HepG2 (cell line): ENCODE results near the gene TNP2. TPM values are rescaled to one million over a fixed set of nuclear protein-coding genes. Genes with fewer than 3 reads are reported as not detected.

ENCODE experiments used
- AKAP8 ChIP-seq: sonication (generic); formaldehyde crosslinking; IDR thresholded peaks from 2 replicates; pipeline ENCODE4 v1.5.1; 2020; ENCODE audit warnings: mild to moderate bottlenecking, missing genetic modification reagents
- CCDC6 ChIP-seq: sonication (generic); formaldehyde crosslinking; IDR thresholded peaks from 2 replicates; pipeline ENCODE4 v1.8.1; 2022; ENCODE audit warnings: mild to moderate bottlenecking, missing genetic modification reagents, moderate library complexity
- DZIP1 ChIP-seq: sonication (generic); formaldehyde crosslinking; IDR thresholded peaks from 2 replicates; pipeline ENCODE4 v1.5.0; 2020; ENCODE audit warnings: mild to moderate bottlenecking, missing genetic modification reagents
- ERF ChIP-seq: IDR thresholded peaks from 2 replicates; pipeline ENCODE4 v1.6.1; 2018; ENCODE audit warnings: missing biosample characterization, missing genetic modification reagents
- FOXO1 ChIP-seq: sonication (generic); formaldehyde crosslinking; IDR thresholded peaks from 2 replicates; pipeline ENCODE4 v1.4.0; 2020; ENCODE audit warnings: missing genetic modification reagents
- FOXP4 ChIP-seq: sonication (generic); formaldehyde crosslinking; IDR thresholded peaks from 2 replicates; pipeline ENCODE4 v1.4.0; 2020; ENCODE audit warnings: missing genetic modification reagents
- FUBP1 ChIP-seq: sonication (generic); formaldehyde crosslinking; IDR thresholded peaks from 2 replicates; pipeline ENCODE4 v1.5.1; 2020; ENCODE audit warnings: missing genetic modification reagents, mild to moderate bottlenecking, borderline replicate concordance
- GATAD2A ChIP-seq: IDR thresholded peaks from 2 replicates; pipeline ENCODE4 v1.6.1; 2016
- KAT2B ChIP-seq: fragments of 150-350 bp; IDR thresholded peaks from 2 replicates; pipeline ENCODE4 v1.6.1; 2014; ENCODE audit warnings: low read depth, low read length, borderline replicate concordance
- MNT ChIP-seq: fragments of 450-650 bp; IDR thresholded peaks from 2 replicates; pipeline ENCODE4 v1.6.1; 2016
- PAX8 ChIP-seq: sonication (generic); formaldehyde crosslinking; IDR thresholded peaks from 2 replicates; pipeline ENCODE4 v1.8.0; 2022; ENCODE audit warnings: mild to moderate bottlenecking, missing genetic modification reagents, borderline replicate concordance
- RARA ChIP-seq: IDR thresholded peaks from 2 replicates; pipeline ENCODE4 v1.6.1; 2016; ENCODE audit warnings: missing genetic modification reagents, missing compliant biosample characterization
- SOX5 ChIP-seq: IDR thresholded peaks from 2 replicates; pipeline ENCODE4 v1.6.1; 2016; ENCODE audit warnings: borderline replicate concordance
- SP5 ChIP-seq: IDR thresholded peaks from 2 replicates; pipeline ENCODE4 v1.6.1; 2016; ENCODE audit warnings: low read depth, borderline replicate concordance
- ZBTB26 ChIP-seq: IDR thresholded peaks from 2 replicates; pipeline ENCODE4 v1.6.1; 2016; ENCODE audit warnings: missing compliant biosample characterization, missing genetic modification reagents, borderline replicate concordance
- ZNF275 ChIP-seq: sonication (generic); formaldehyde crosslinking; IDR thresholded peaks from 2 replicates; pipeline ENCODE4 v1.8.0; 2022; ENCODE audit warnings: missing genetic modification reagents, mild to moderate bottlenecking, inconsistent platforms, borderline replicate concordance
- ZNF382 ChIP-seq: sonication (generic); formaldehyde crosslinking; IDR thresholded peaks from 2 replicates; pipeline ENCODE4 v1.5.0; 2020; ENCODE audit warnings: missing genetic modification reagents, mild to moderate bottlenecking, borderline replicate concordance
- ZNF629 ChIP-seq: sonication (generic); formaldehyde crosslinking; conservative IDR thresholded peaks from 2 replicates; pipeline ENCODE4 v1.5.0; 2020; ENCODE audit warnings: missing genetic modification reagents
- polyA plus RNA-seq, 8 experiments: library from polyadenylated mRNA; depleted of rRNA in 3 of 8; stranded (reverse) in 7 of 8; unstranded in 1 of 8; fragments of >200 nt; fragmentation: Illumina TruSeq in 4 of 8; extraction: Trizol in 4 of 8; gene quantifications; 2 replicates each; pipeline versions ENCODE4 v1.2.1 to v1.2.3, GENCODE V29; 2011 to 2016; ENCODE audit warnings: low read depth in 4 of 8, missing spikeins in 1 of 8, mixed read lengths in 1 of 8; ENCODE audit not compliant: insufficient read depth in 1 of 8
- total RNA-seq, 5 experiments: library from RNA; depleted of rRNA; stranded (reverse); fragments of >200 nt; fragmentation: Illumina TruSeq; extraction: Trizol; gene quantifications; 2 replicates each; pipeline ENCODE4 v1.2.3, GENCODE V29; 2016; ENCODE audit warnings: low read depth in 1 of 5

TNP2 gene
- total and polyA plus RNA-seq, 2 of the 13 experiments (the other 11 are each of a cell fraction or from before 2014, with no cell fraction given) = not detected

- TF ChIP-seq GATAD2A (peak; percentile 58), AKAP8 (CRISPR knock-in tag) (peak; percentile 55; the same call in 1 of the 2 replicates), ERF (CRISPR knock-in tag) (peak; percentile 63; the same call in 1 of the 2 replicates), CCDC6 (CRISPR knock-in tag) (no peak), RARA (CRISPR knock-in tag) (0 out of 2 replicates have a peak, but pooled peaks have one; percentile 13), ZNF629 (CRISPR knock-in tag) (peak; percentile 33; the same call in 1 of the 2 replicates), SP5 (CRISPR knock-in tag) (peak; percentile 29; the same call in 1 of the 2 replicates), FUBP1 (CRISPR knock-in tag) (0 out of 2 replicates have a peak, but pooled peaks have one; percentile 59), SOX5 (no peak), PAX8 (CRISPR knock-in tag) (no peak), ZNF382 (CRISPR knock-in tag) (no peak), FOXP4 (CRISPR knock-in tag) (peak; percentile 52), ZNF275 (no peak), ZBTB26 (CRISPR knock-in tag) (no peak), DZIP1 (CRISPR knock-in tag) (0 out of 2 replicates have a peak, but pooled peaks have one; percentile 80), MNT (0 out of 2 replicates have a peak, but pooled peaks have one; percentile 8), FOXO1 (CRISPR knock-in tag) (peak; percentile 47; the same call in 1 of the 2 replicates), KAT2B (no peak)
Measured at GRCh38 chr16:11312718-11313492, 43.8 kb upstream of the TNP2 start (continued).
